ES-I3 (cell line): ENCODE results near the gene TRIM22.
"Not testable (repeated sequence)": the region's sequence is repeated elsewhere in the genome, so short reads cannot be mapped to it uniquely, and the experiment has no call there.

Source experiments
- H3K36me3 ChIP-seq: 2 replicates; pipeline ENCODE4 v1.6.1; 2013; ENCODE audit warnings: mild to moderate bottlenecking, low read length, control low read depth, moderate library complexity; ENCODE audit not compliant: insufficient read depth
- H3K4me1 ChIP-seq: 2 replicates; pipeline ENCODE4 v1.6.1; 2013; ENCODE audit warnings: mild to moderate bottlenecking, control low read depth, low read length; ENCODE audit not compliant: insufficient read depth
- H3K9ac ChIP-seq: 2 replicates; pipeline ENCODE4 v1.6.1; 2013; ENCODE audit warnings: low read depth, mild to moderate bottlenecking, low read length, moderate library complexity
- H3K9me3 ChIP-seq: 2 replicates; pipeline ENCODE4 v1.6.1; 2013; ENCODE audit warnings: mild to moderate bottlenecking, low read length, moderate library complexity; ENCODE audit not compliant: control insufficient read depth, insufficient read depth

TRIM22 gene

GRCh38 chr11:5682890-5683441, 6.6 kb upstream of the TRIM22 start:
- not testable (repeated sequence) for H3K36me3 ChIP-seq, H3K4me1 ChIP-seq, H3K9ac ChIP-seq, H3K9me3 ChIP-seq

- not testable (repeated sequence) for H3K9ac ChIP-seq, H3K36me3 ChIP-seq, H3K9me3 ChIP-seq, H3K4me1 ChIP-seq
These were observed 6.0 kb upstream of the TRIM22 start for GRCh38 chr11:5683620-5684019.

- Histone ChIP-seq H3K36me3 (0 out of 2 replicates have a peak, but pooled peaks cover 2% of the 10 kb centered on the region), H3K9me3 (no peaks in the 10 kb centered on the region; the same call in 1 of the 2 replicates), H3K9ac (peak overlapping the region; percentile 80), H3K4me1 (peaks cover 4% of the 10 kb centered on the region)
These were observed 5.4 kb upstream of the TRIM22 start for GRCh38 chr11:5684036-5684645.

- H3K36me3 ChIP-seq = no peaks in the 10 kb centered on the region
- H3K9me3 ChIP-seq = no peaks in the 10 kb centered on the region; the same call in 1 of the 2 replicates
- peak within 1 kb of the TSS; percentile 80 for H3K9ac ChIP-seq
These were observed 4.8 kb upstream of the TRIM22 start, which contains the start of gene TRIM5 for GRCh38 chr11:5684646-5685362. TRIM5 (minus strand) TSS chr11:5685074; CDS start chr11:5680177, 4,897 bp downstream.

GRCh38 chr11:5686426-5686825, 3.2 kb upstream of the TRIM22 start:
- no peak overlapping the region for H3K9ac ChIP-seq
- H3K9me3 ChIP-seq = no peaks in the 10 kb centered on the region; the same call in 1 of the 2 replicates
- peaks cover 10% of the 10 kb centered on the region for H3K4me1 ChIP-seq
- H3K36me3 ChIP-seq = no peaks in the 10 kb centered on the region

More at GRCh38 chr11:5684646-5685362, 4.8 kb upstream of the TRIM22 start, which contains the start of gene TRIM5:
- peaks cover 5% of the 10 kb centered on the region for H3K4me1 ChIP-seq

- Histone ChIP-seq H3K4me1 (peaks cover 12% of the 10 kb centered on the region), H3K9me3 (no peaks in the 10 kb centered on the region; the same call in 1 of the 2 replicates), H3K36me3 (no peaks in the 10 kb centered on the region), H3K9ac (no peak overlapping the region)
These were observed 1.1 kb upstream of the TRIM22 start for GRCh38 chr11:5688482-5688881.

- Histone ChIP-seq H3K4me1 (peaks cover 12% of the 10 kb centered on the region; the same call in 1 of the 2 replicates), H3K36me3 (no peaks in the 10 kb centered on the region), H3K9ac (peak overlapping the region; percentile 56), H3K9me3 (no peaks in the 10 kb centered on the region; the same call in 1 of the 2 replicates)
These were observed 626 bp downstream of the TRIM22 start for GRCh38 chr11:5690216-5690615.

GRCh38 chr11:5690736-5691135, 1.1 kb downstream of the TRIM22 start:
- H3K9me3 ChIP-seq = no peaks in the 10 kb centered on the region; the same call in 1 of the 2 replicates
- H3K9ac ChIP-seq = peak overlapping the region; percentile 56
- H3K4me1 ChIP-seq = peaks cover 12% of the 10 kb centered on the region; the same call in 1 of the 2 replicates
- H3K36me3 ChIP-seq = no peaks in the 10 kb centered on the region

- peak overlapping the region; percentile 56; the same call in 1 of the 2 replicates for H3K9ac ChIP-seq
- H3K9me3 ChIP-seq, H3K36me3 ChIP-seq: not testable (repeated sequence)
- H3K4me1 ChIP-seq = peaks cover 12% of the 10 kb centered on the region; the same call in 1 of the 2 replicates
These were observed 1.8 kb downstream of the TRIM22 start for GRCh38 chr11:5691238-5691963.

- Histone ChIP-seq H3K36me3 (no peaks in the 10 kb centered on the region), H3K9ac (no peak overlapping the region), H3K4me1 (peaks cover 12% of the 10 kb centered on the region; the same call in 1 of the 2 replicates), H3K9me3 (no peaks in the 10 kb centered on the region; the same call in 1 of the 2 replicates)
These were observed 2.4 kb downstream of the TRIM22 start for GRCh38 chr11:5691964-5692361.

- Histone ChIP-seq H3K36me3 (peaks cover 3% of the 10 kb centered on the region; the same call in 1 of the 2 replicates), H3K4me1 (peaks cover 8% of the 10 kb centered on the region; the same call in 1 of the 2 replicates), H3K9ac (no peak overlapping the region), H3K9me3 (no peaks in the 10 kb centered on the region)
These were observed 5.1 kb downstream of the TRIM22 start for GRCh38 chr11:5694642-5695041.

- peaks cover 3% of the 10 kb centered on the region; the same call in 1 of the 2 replicates for H3K36me3 ChIP-seq
- H3K4me1 ChIP-seq = peaks cover 2% of the 10 kb centered on the region; the same call in 1 of the 2 replicates
- no peak overlapping the region for H3K9ac ChIP-seq
- H3K9me3 ChIP-seq = no peaks in the 10 kb centered on the region
These were observed 6.0 kb downstream of the TRIM22 start for GRCh38 chr11:5695580-5695979.

- peaks cover 3% of the 10 kb centered on the region; the same call in 1 of the 2 replicates for H3K36me3 ChIP-seq
- no peak overlapping the region for H3K9ac ChIP-seq
- no peaks in the 10 kb centered on the region for H3K9me3 ChIP-seq
- peaks cover 2% of the 10 kb centered on the region; the same call in 1 of the 2 replicates for H3K4me1 ChIP-seq
These were observed 6.6 kb downstream of the TRIM22 start for GRCh38 chr11:5696210-5696609.

- Histone ChIP-seq H3K36me3 (peaks cover 3% of the 10 kb centered on the region; the same call in 1 of the 2 replicates), H3K4me1 (no peaks in the 10 kb centered on the region), H3K9ac (no peak overlapping the region), H3K9me3 (no peaks in the 10 kb centered on the region)
These were observed 8.7 kb downstream of the TRIM22 start for GRCh38 chr11:5698281-5698680.
